ENCODE results near the gene UCHL3.

Gene UCHL3

GRCh38 chr13:75547917-75548316, 1.7 kb upstream of the UCHL3 start:
- in situ Hi-C loops (cut with MboI; ENCODE audit: low sequenced_read_pairs), result no loop called here

- in situ Hi-C loops (cut with MboI; ENCODE audit: low sequenced_read_pairs), result no loop called here
Observed at GRCh38 chr13:75550159-75550567, 572 bp downstream of the UCHL3 start.

- in situ Hi-C loops (cut with MboI; ENCODE audit: low sequenced_read_pairs), result no loop called here
Observed at GRCh38 chr13:75554464-75554863, 4.9 kb downstream of the UCHL3 start.

- in situ Hi-C loops (cut with MboI; ENCODE audit: low sequenced_read_pairs), result no loop called here
Observed at GRCh38 chr13:75554981-75555380, 5.4 kb downstream of the UCHL3 start.

- in situ Hi-C loops (cut with MboI; ENCODE audit: low sequenced_read_pairs), result no loop called here
Observed at GRCh38 chr13:75555836-75556235, 6.2 kb downstream of the UCHL3 start.

GRCh38 chr13:75556961-75557360, 7.4 kb downstream of the UCHL3 start:
- in situ Hi-C loops (cut with MboI; ENCODE audit: low sequenced_read_pairs), result no loop called here

- in situ Hi-C loops (cut with MboI; ENCODE audit: low sequenced_read_pairs), result no loop called here
Observed at GRCh38 chr13:75558145-75558840, 8.7 kb downstream of the UCHL3 start.

GRCh38 chr13:75566658-75567057, 17.1 kb downstream of the UCHL3 start:
- in situ Hi-C loops (cut with MboI; ENCODE audit: low sequenced_read_pairs), result no loop called here

GRCh38 chr13:75569576-75569975, 20.0 kb downstream of the UCHL3 start:
- in situ Hi-C loops (cut with MboI; ENCODE audit: low sequenced_read_pairs), result no loop called here

- in situ Hi-C loops (cut with MboI; ENCODE audit: low sequenced_read_pairs), result no loop called here
Observed at GRCh38 chr13:75579529-75579928, 29.9 kb downstream of the UCHL3 start.

- in situ Hi-C loops (cut with MboI; ENCODE audit: low sequenced_read_pairs), result no loop called here
Observed at GRCh38 chr13:75581874-75582640, 32.5 kb downstream of the UCHL3 start.

- in situ Hi-C loops (cut with MboI; ENCODE audit: low sequenced_read_pairs), result no loop called here
Observed at GRCh38 chr13:75583091-75583490, 33.5 kb downstream of the UCHL3 start.

- in situ Hi-C loops (cut with MboI; ENCODE audit: low sequenced_read_pairs), result no loop called here
Observed at GRCh38 chr13:75585153-75585552, 35.6 kb downstream of the UCHL3 start.

- in situ Hi-C loops (cut with MboI; ENCODE audit: low sequenced_read_pairs), result no loop called here
Observed at GRCh38 chr13:75587679-75588078, 38.1 kb downstream of the UCHL3 start.

GRCh38 chr13:75596657-75597182, 47.1 kb downstream of the UCHL3 start:
- in situ Hi-C loops (cut with MboI; ENCODE audit: low sequenced_read_pairs), result no loop called here

GRCh38 chr13:75600371-75600770, 50.8 kb downstream of the UCHL3 start:
- in situ Hi-C loops (cut with MboI; ENCODE audit: low sequenced_read_pairs), result no loop called here

GRCh38 chr13:75603038-75603437, 53.4 kb downstream of the UCHL3 start:
- in situ Hi-C loops (cut with MboI; ENCODE audit: low sequenced_read_pairs), result no loop called here

- in situ Hi-C loops (cut with MboI; ENCODE audit: low sequenced_read_pairs), result no loop called here
Observed at GRCh38 chr13:75607447-75607846, 57.9 kb downstream of the UCHL3 start.

- in situ Hi-C loops (cut with MboI; ENCODE audit: low sequenced_read_pairs), result no loop called here
Observed at GRCh38 chr13:75610466-75610865, 60.9 kb downstream of the UCHL3 start.

GRCh38 chr13:75612354-75612753, 62.8 kb downstream of the UCHL3 start:
- in situ Hi-C loops (cut with MboI; ENCODE audit: low sequenced_read_pairs), result no loop called here

- in situ Hi-C loops (cut with MboI; ENCODE audit: low sequenced_read_pairs), result no loop called here
Observed at GRCh38 chr13:75617230-75617629, 67.6 kb downstream of the UCHL3 start.

GRCh38 chr13:75618308-75618707, 68.7 kb downstream of the UCHL3 start:
- in situ Hi-C loops (cut with MboI; ENCODE audit: low sequenced_read_pairs), result no loop called here

Data from HL-60/S4 (cell line).